Gastrocnemius medialis (tissue), 4 donors: ENCODE measurements around the gene UBE3C. TPM values are rescaled to one million over a fixed set of nuclear protein-coding genes. Genes with fewer than 3 reads are reported as not detected.
"Not testable (repeated sequence)": the region's sequence is repeated elsewhere in the genome, so short reads cannot be mapped to it uniquely, and the experiment has no call there.

Source experiments
- ATAC-seq, 2 donors: fragments of 150-250 bp; one replicate each; pipeline ENCODE4 v1.9.1; 2016
- DNase-seq, 2 donors: peaks; one replicate each; pipeline ENCODE4 v3.0.0-alpha.2; 2019
- H3K27ac ChIP-seq, 4 donors: fragments of 200-600 bp; sonication (generic); 1 replicate in 1 of 4; 2 replicates in 3 of 4; pipeline ENCODE4 v1.5.1; 2016 to 2018; ENCODE audit warnings: mild to moderate bottlenecking in 2 of 4, moderate library complexity in 1 of 4
- H3K27me3 ChIP-seq, 3 donors: fragments of 200-600 bp; sonication (generic) in 2 of 3; 1 replicate in 1 of 3; 2 replicates in 2 of 3; pipeline versions ENCODE4 v1.5.1 to v1.6.0; 2016 to 2019; ENCODE audit warnings: mild to moderate bottlenecking in 1 of 3, moderate library complexity in 1 of 3
- H3K36me3 ChIP-seq, 2 donors: fragments of 200-600 bp; sonication (generic) in 1 of 2; one replicate each; pipeline ENCODE4 v1.5.1; 2017 to 2018
- H3K4me1 ChIP-seq, 2 donors: fragments of 200-600 bp; sonication (generic) in 1 of 2; one replicate each; pipeline ENCODE4 v1.5.1; 2016 to 2017; ENCODE audit warnings: mild to moderate bottlenecking in 2 of 2
- H3K4me3 ChIP-seq, 4 donors: fragments of 200-600 bp; sonication (generic) in 3 of 4; 1 replicate in 1 of 4; 2 replicates in 3 of 4; pipeline ENCODE4 v1.5.1; 2016 to 2019; ENCODE audit warnings: mild to moderate bottlenecking in 2 of 4
- H3K9me3 ChIP-seq, 3 donors: fragments of 200-600 bp; sonication (generic) in 2 of 3; 1 replicate in 1 of 3; 2 replicates in 2 of 3; pipeline ENCODE4 v1.5.1; 2016 to 2019
- CTCF ChIP-seq, 5 experiments: fragments of 450-650 bp in 3 of 5; fragments of 200-600 bp in 2 of 5; sonication (generic) in 2 of 5; IDR thresholded peaks in 4 of 5; conservative IDR thresholded peaks in 1 of 5; 1 replicate in 4 of 5; 2 replicates in 1 of 5; pipeline ENCODE4 v1.5.1; 2016 to 2019; ENCODE audit warnings: antibody characterized with exemption in 5 of 5, mild to moderate bottlenecking in 3 of 5, moderate library complexity in 3 of 5
- POLR2A ChIP-seq, 2 donors: fragments of 450-650 bp; IDR thresholded peaks; one replicate each; pipeline ENCODE4 v1.6.1; 2017; ENCODE audit warnings: antibody characterized with exemption in 2 of 2, mild to moderate bottlenecking in 2 of 2, moderate library complexity in 2 of 2
- in situ Hi-C, 4 donors: fragments of 200-750 bp; cut with MboI; loops; one replicate each; pipeline versions ENCODE4 v1.15.0 to v1.8.0; 2017; ENCODE audit warnings: low sequenced_read_pairs in 4 of 4
- intact Hi-C: fragments of 100-400 bp; cut with DNase I; formaldehyde crosslinking; loops from one replicate; pipeline ENCODE4 v1.15.1; 2023; ENCODE audit warnings: low total_unique reads
- total RNA-seq, 4 donors: library from RNA; depleted of rRNA; stranded (reverse); fragments of >200 nt; gene quantifications; one replicate each; pipeline versions ENCODE4 v1.1.0 to v1.2.3, GENCODE V29; 2016

UBE3C gene
- total RNA-seq, 4 donors from 2014 or later = 64.4 to 123 (median 76.3) TPM

GRCh38 chr7:157129200-157129599, 9.5 kb upstream of the UBE3C start:
- peaks cover 5 to 6% (median 5%) of the 10 kb centered on the region in 3 donors for H3K27me3 ChIP-seq
- H3K9me3 ChIP-seq = no peaks in the 10 kb centered on the region
- no peaks in the 10 kb centered on the region for H3K36me3 ChIP-seq
- H3K4me3 ChIP-seq = no peak overlapping the region
- intact Hi-C loops (no loop called here), in situ Hi-C loops (loop anchor here in 1 of 4 donors (25.0 kb wide), 1 partner anchor 167 kb away; no protein-coding TSS in a partner anchor)
- ATAC-seq (no peak), DNase-seq (no peak)
- TF ChIP-seq POLR2A (IDR thresholded peaks at IDR 0.05) (no peak), CTCF (IDR thresholded peaks at IDR 0.05 in 4 of 5, conservative IDR thresholded peaks at IDR 0.05 in 1 of 5) (no peak)
- no peaks in the 10 kb centered on the region for H3K4me1 ChIP-seq
- no peak overlapping the region for H3K27ac ChIP-seq

GRCh38 chr7:157129907-157130460, 8.7 kb upstream of the UBE3C start:
- H3K4me1 ChIP-seq = no peaks in the 10 kb centered on the region
- H3K4me3 ChIP-seq = no peak overlapping the region
- peaks cover 5 to 6% (median 5%) of the 10 kb centered on the region in 3 donors for H3K27me3 ChIP-seq
- in situ Hi-C loops (loop anchor here in 1 of 4 donors (25.0 kb wide), 1 partner anchor 168 kb away; no protein-coding TSS in a partner anchor), intact Hi-C loops (loop anchor here (10.0 kb wide), 1 partner anchor 275 kb away; no protein-coding TSS in a partner anchor)
- DNase-seq (no peak), ATAC-seq (no peak)
- H3K27ac ChIP-seq = no peak overlapping the region
- H3K9me3 ChIP-seq = no peaks in the 10 kb centered on the region
- no peak for TF ChIP-seq CTCF (IDR thresholded peaks at IDR 0.05 in 4 of 5, conservative IDR thresholded peaks at IDR 0.05 in 1 of 5)
- TF ChIP-seq POLR2A (IDR thresholded peaks at IDR 0.05) = no peak
- H3K36me3 ChIP-seq = no peaks in the 10 kb centered on the region

GRCh38 chr7:157130849-157131248, 7.9 kb upstream of the UBE3C start:
- H3K9me3 ChIP-seq, H3K4me3 ChIP-seq, H3K27me3 ChIP-seq, H3K27ac ChIP-seq, H3K36me3 ChIP-seq, ATAC-seq, DNase-seq, H3K4me1 ChIP-seq: not testable (repeated sequence)
- intact Hi-C loops = loop anchor here (10.0 kb wide), 1 partner anchor 274 kb away; no protein-coding TSS in a partner anchor
- in situ Hi-C loops = loop anchor here in 1 of 4 donors (25.0 kb wide), 1 partner anchor 169 kb away; no protein-coding TSS in a partner anchor

- H3K27ac ChIP-seq = no peak overlapping the region
- H3K36me3 ChIP-seq = no peaks in the 10 kb centered on the region
- peaks cover 5 to 6% (median 5%) of the 10 kb centered on the region in 3 donors for H3K27me3 ChIP-seq
- ATAC-seq (no peak), DNase-seq (no peak)
- in situ Hi-C loops (loop anchor here in 1 of 4 donors (25.0 kb wide), 1 partner anchor 170 kb away; no protein-coding TSS in a partner anchor), intact Hi-C loops (loop anchor here (10.0 kb wide), 1 partner anchor 272 kb away; no protein-coding TSS in a partner anchor)
- TF ChIP-seq CTCF (IDR thresholded peaks at IDR 0.05 in 4 of 5, conservative IDR thresholded peaks at IDR 0.05 in 1 of 5) (no peak), POLR2A (IDR thresholded peaks at IDR 0.05) (no peak)
- H3K9me3 ChIP-seq = no peaks in the 10 kb centered on the region
- H3K4me3 ChIP-seq = no peak overlapping the region
- H3K4me1 ChIP-seq = no peaks in the 10 kb centered on the region
Measured at GRCh38 chr7:157132796-157133195, 5.9 kb upstream of the UBE3C start.

GRCh38 chr7:157133304-157133703, 5.4 kb upstream of the UBE3C start:
- DNase-seq (no peak), ATAC-seq (no peak)
- intact Hi-C loops = loop anchor here (10.0 kb wide), 1 partner anchor 271 kb away; no protein-coding TSS in a partner anchor
- no peak overlapping the region for H3K4me3 ChIP-seq
- H3K4me1 ChIP-seq = peaks cover 0 to 3% of the 10 kb centered on the region in 2 donors
- TF ChIP-seq POLR2A (IDR thresholded peaks at IDR 0.05) (no peak), CTCF (IDR thresholded peaks at IDR 0.05 in 4 of 5, conservative IDR thresholded peaks at IDR 0.05 in 1 of 5) (no peak)
- peaks cover 5 to 6% (median 5%) of the 10 kb centered on the region in 3 donors for H3K27me3 ChIP-seq
- H3K36me3 ChIP-seq = no peaks in the 10 kb centered on the region
- H3K9me3 ChIP-seq = no peaks in the 10 kb centered on the region
- no peak overlapping the region for H3K27ac ChIP-seq
- in situ Hi-C loops = loop anchor here in 1 of 4 donors (25.0 kb wide), 1 partner anchor 171 kb away; no protein-coding TSS in a partner anchor
